ENCODE measurements around the gene NASP. TPM values are rescaled to one million over a fixed set of nuclear protein-coding genes. Genes with fewer than 3 reads are reported as not detected.
A peak's percentile ranks its signal among the peaks of the same experiment; 100 is the strongest.

The NASP gene
- polyA plus RNA-seq, 3 donors from 2014 or later, result 33.7 to 78.0 (median 67.9) TPM

GRCh38 chr1:45552331-45552730 lies 31.5 kb upstream of the NASP start:
- H3K27me3 Mint-ChIP-seq (ENCODE audit: low read depth in 3 of 3), result peaks cover 2 to 4% (median 3%) of the 10 kb centered on the region in 3 donors
- H3K4me1 Mint-ChIP-seq, result peaks cover 22 to 28% of the 10 kb centered on the region in 2 donors
- peak overlapping the region in 2 of 6 donors; percentile 2 to 26 for H3K27ac Mint-ChIP-seq
- DNase-seq, result no peak
- peaks cover 0 to 4% (median 0%) of the 10 kb centered on the region in 3 donors for H3K36me3 Mint-ChIP-seq
- no peaks in the 10 kb centered on the region for H3K9me3 Mint-ChIP-seq
- H3K4me3 Mint-ChIP-seq, result peak overlapping the region in 2 of 5 donors; percentile 48 to 97

- no peak for DNase-seq
- Mint-ChIP-seq H3K36me3 (peaks cover 0 to 4% (median 0%) of the 10 kb centered on the region in 3 donors), H3K27ac (no peak overlapping the region), H3K9me3 (no peaks in the 10 kb centered on the region), H3K4me3 (no peak overlapping the region), H3K4me1 (peaks cover 25 to 31% of the 10 kb centered on the region in 2 donors), H3K27me3 (ENCODE audit: low read depth in 3 of 3) (peaks cover 2 to 4% (median 3%) of the 10 kb centered on the region in 3 donors)
Measured at GRCh38 chr1:45554198-45554597, 29.6 kb upstream of the NASP start.

- H3K4me1 Mint-ChIP-seq, result peaks cover 5 to 8% of the 10 kb centered on the region in 2 donors
- no peak overlapping the region for H3K4me3 Mint-ChIP-seq
- no peaks in the 10 kb centered on the region for H3K27me3 Mint-ChIP-seq (ENCODE audit: low read depth in 3 of 3)
- H3K36me3 Mint-ChIP-seq, result peaks cover 0 to 15% (median 0%) of the 10 kb centered on the region in 3 donors
- no peak overlapping the region for H3K27ac Mint-ChIP-seq
- no peaks in the 10 kb centered on the region for H3K9me3 Mint-ChIP-seq
- no peak for DNase-seq
Measured at GRCh38 chr1:45557422-45557944, 26.4 kb upstream of the NASP start.

GRCh38 chr1:45563843-45564242 lies 20.0 kb upstream of the NASP start:
- Mint-ChIP-seq H3K4me1 (no peaks in the 10 kb centered on the region), H3K36me3 (peaks cover 3 to 36% (median 11%) of the 10 kb centered on the region in 3 donors), H3K9me3 (no peaks in the 10 kb centered on the region), H3K4me3 (no peak overlapping the region), H3K27ac (no peak overlapping the region), H3K27me3 (ENCODE audit: low read depth in 3 of 3) (peaks cover 0 to 3% (median 0%) of the 10 kb centered on the region in 3 donors)
- no peak for DNase-seq

GRCh38 chr1:45566722-45567121 lies 17.1 kb upstream of the NASP start:
- Mint-ChIP-seq H3K9me3 (no peaks in the 10 kb centered on the region), H3K36me3 (peaks cover 3 to 31% (median 11%) of the 10 kb centered on the region in 3 donors), H3K4me1 (no peaks in the 10 kb centered on the region), H3K4me3 (no peak overlapping the region), H3K27me3 (ENCODE audit: low read depth in 3 of 3) (peaks cover 0 to 3% (median 0%) of the 10 kb centered on the region in 3 donors), H3K27ac (no peak overlapping the region)
- no peak for DNase-seq

GRCh38 chr1:45567911-45568310 lies 15.9 kb upstream of the NASP start:
- Mint-ChIP-seq H3K4me3 (no peak overlapping the region), H3K9me3 (no peaks in the 10 kb centered on the region), H3K4me1 (no peaks in the 10 kb centered on the region), H3K36me3 (peaks cover 3 to 26% (median 11%) of the 10 kb centered on the region in 3 donors), H3K27ac (peak overlapping the region in 1 of 6 donors; percentile 17), H3K27me3 (ENCODE audit: low read depth in 3 of 3) (peaks cover 0 to 3% (median 2%) of the 10 kb centered on the region in 3 donors)
- DNase-seq, result no peak

- peaks cover 0 to 3% (median 2%) of the 10 kb centered on the region in 3 donors for H3K27me3 Mint-ChIP-seq (ENCODE audit: low read depth in 3 of 3)
- no peak overlapping the region for H3K4me3 Mint-ChIP-seq
- peak overlapping the region in 1 of 6 donors; percentile 40 for H3K27ac Mint-ChIP-seq
- H3K9me3 Mint-ChIP-seq, result no peaks in the 10 kb centered on the region
- H3K36me3 Mint-ChIP-seq, result peaks cover 3 to 26% (median 11%) of the 10 kb centered on the region in 3 donors
- no peaks in the 10 kb centered on the region for H3K4me1 Mint-ChIP-seq
- no peak for DNase-seq
Measured at GRCh38 chr1:45568421-45568820, 15.4 kb upstream of the NASP start.

GRCh38 chr1:45569571-45569961 lies 14.3 kb upstream of the NASP start:
- Mint-ChIP-seq H3K27ac (peak overlapping the region in 1 of 6 donors; percentile 36), H3K4me3 (no peak overlapping the region), H3K27me3 (ENCODE audit: low read depth in 3 of 3) (peaks cover 0 to 3% (median 2%) of the 10 kb centered on the region in 3 donors), H3K9me3 (no peaks in the 10 kb centered on the region), H3K4me1 (no peaks in the 10 kb centered on the region), H3K36me3 (peaks cover 3 to 24% (median 7%) of the 10 kb centered on the region in 3 donors)
- no peak for DNase-seq

- Mint-ChIP-seq H3K9me3 (no peaks in the 10 kb centered on the region), H3K4me3 (no peak overlapping the region), H3K36me3 (peaks cover 3 to 24% (median 7%) of the 10 kb centered on the region in 3 donors), H3K27ac (no peak overlapping the region), H3K27me3 (ENCODE audit: low read depth in 3 of 3) (peaks cover 0 to 3% (median 2%) of the 10 kb centered on the region in 3 donors), H3K4me1 (no peaks in the 10 kb centered on the region)
- DNase-seq, result peak; percentile 64 to 67 (median 64)
Measured at GRCh38 chr1:45569962-45570581, 13.8 kb upstream of the NASP start.

- no peak overlapping the region for H3K4me3 Mint-ChIP-seq
- H3K27ac Mint-ChIP-seq, result peak overlapping the region in 1 of 6 donors; percentile 12
- no peak for DNase-seq
- H3K9me3 Mint-ChIP-seq, result no peaks in the 10 kb centered on the region
- peaks cover 0 to 3% (median 2%) of the 10 kb centered on the region in 3 donors for H3K27me3 Mint-ChIP-seq (ENCODE audit: low read depth in 3 of 3)
- H3K4me1 Mint-ChIP-seq, result no peaks in the 10 kb centered on the region
- peaks cover 3 to 24% (median 7%) of the 10 kb centered on the region in 3 donors for H3K36me3 Mint-ChIP-seq
Measured at GRCh38 chr1:45570631-45571030, 13.2 kb upstream of the NASP start.

- H3K36me3 Mint-ChIP-seq, result peaks cover 0 to 8% (median 0%) of the 10 kb centered on the region in 3 donors
- H3K9me3 Mint-ChIP-seq, result no peaks in the 10 kb centered on the region
- no peak overlapping the region for H3K4me3 Mint-ChIP-seq
- no peaks in the 10 kb centered on the region for H3K4me1 Mint-ChIP-seq
- H3K27ac Mint-ChIP-seq, result no peak overlapping the region
- no peak for DNase-seq
- peaks cover 0 to 2% (median 0%) of the 10 kb centered on the region in 3 donors for H3K27me3 Mint-ChIP-seq (ENCODE audit: low read depth in 3 of 3)
Measured at GRCh38 chr1:45573231-45573804, 10.5 kb upstream of the NASP start.

- DNase-seq, result no peak
- no peak overlapping the region for H3K4me3 Mint-ChIP-seq
- H3K4me1 Mint-ChIP-seq, result no peaks in the 10 kb centered on the region
- no peaks in the 10 kb centered on the region for H3K9me3 Mint-ChIP-seq
- peaks cover 0 to 2% (median 0%) of the 10 kb centered on the region in 3 donors for H3K27me3 Mint-ChIP-seq (ENCODE audit: low read depth in 3 of 3)
- no peak overlapping the region for H3K27ac Mint-ChIP-seq
- peaks cover 0 to 3% (median 0%) of the 10 kb centered on the region in 3 donors for H3K36me3 Mint-ChIP-seq
Measured at GRCh38 chr1:45574105-45574626, 9.7 kb upstream of the NASP start.

GRCh38 chr1:45583264-45583665 lies 576 bp upstream of the NASP start:
- Mint-ChIP-seq H3K4me1 (peaks cover 32 to 36% of the 10 kb centered on the region in 2 donors), H3K27ac (peak overlapping the region; percentile 94 to 99 (median 98)), H3K27me3 (ENCODE audit: low read depth in 3 of 3) (peaks cover 7 to 16% (median 11%) of the 10 kb centered on the region in 3 donors), H3K9me3 (no peaks in the 10 kb centered on the region), H3K4me3 (peak overlapping the region; percentile 94 to 100 (median 98)), H3K36me3 (no peaks in the 10 kb centered on the region)
- DNase-seq, result peak; percentile 92 to 95 (median 95)
